Heart left ventricle (tissue), 13 donors: ENCODE results near the gene GABRD.

Source experiments
- POLR2A ChIP-seq, 2 donors: fragments of 450-650 bp; IDR thresholded peaks; one replicate each; pipeline ENCODE4 v1.6.1; 2017; ENCODE audit warnings: antibody characterized with exemption in 2 of 2, mild to moderate bottlenecking in 2 of 2, moderate library complexity in 2 of 2
- TF ChIP-seq, protein P1 (sequence below), 12 donors: fragments of 200-600 bp; sonication (generic) in 4 of 12; IDR thresholded peaks; one replicate each; pipeline versions ENCODE4 v1.5.0 to v1.8.0; 2018 to 2022; ENCODE audit warnings: antibody characterized with exemption in 12 of 12, mild to moderate bottlenecking in 5 of 12
- donor health status: ischemic (EF 13 %, LVEDD 7.1; RV severe dilation, severe dysfunction).
- donor health status: DM: no; HTN: yes; CAD: no.
- donor health status: DM: no; HTN: no; CAD: no.
- donor health status: ischemic (EF 25% LVEDD 6.9; RV normal size, moderate dysfunction).
- donor health status: ischemic (EF 25% LVEDD 5.7; RV mildly dilated, moderate dysfunction).
- donor health status: ischemic (EF 35%, LVEDD 5.7; RV mildly dilated, moderate dysfunction).
- donor health status: nonischemic (EF 11% LVEDD 7.7; RV severe dilation, severe dysfunction).
- donor health status: DM: yes; HTN: yes; CAD: no.
- donor health status: PGD.
- donor health status: ischemic (EF 29% LVEDD 5.4; RV normal size, mild dysfunction).
- donor health status: nonischemic (EF 23%, LVEDD 6.1; RV moderate dilation, normal function).

DNA sequence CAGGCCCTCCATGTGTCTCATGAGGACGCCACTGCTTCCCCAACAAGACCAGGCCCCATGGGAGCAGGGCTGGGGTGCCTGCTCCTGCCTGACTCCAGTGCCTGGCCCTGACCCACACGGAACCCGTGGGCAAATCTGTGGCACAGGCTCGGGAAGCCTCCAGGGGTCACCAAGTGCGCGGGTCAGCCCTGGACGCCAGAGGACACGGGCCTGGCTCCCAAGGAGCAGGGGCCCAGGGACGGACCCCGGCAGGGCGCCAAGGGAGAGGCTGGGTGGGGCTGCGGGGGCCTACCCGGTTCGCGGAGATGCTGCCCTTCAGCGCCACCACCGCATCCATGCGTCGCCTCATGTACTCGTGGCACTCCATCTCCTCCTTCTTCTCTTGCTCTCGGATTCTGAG, 47.5 kb upstream of the GABRD start:
- TF ChIP-seq POLR2A (IDR thresholded peaks at IDR 0.05): no peak
- TF ChIP-seq, protein P1, sequence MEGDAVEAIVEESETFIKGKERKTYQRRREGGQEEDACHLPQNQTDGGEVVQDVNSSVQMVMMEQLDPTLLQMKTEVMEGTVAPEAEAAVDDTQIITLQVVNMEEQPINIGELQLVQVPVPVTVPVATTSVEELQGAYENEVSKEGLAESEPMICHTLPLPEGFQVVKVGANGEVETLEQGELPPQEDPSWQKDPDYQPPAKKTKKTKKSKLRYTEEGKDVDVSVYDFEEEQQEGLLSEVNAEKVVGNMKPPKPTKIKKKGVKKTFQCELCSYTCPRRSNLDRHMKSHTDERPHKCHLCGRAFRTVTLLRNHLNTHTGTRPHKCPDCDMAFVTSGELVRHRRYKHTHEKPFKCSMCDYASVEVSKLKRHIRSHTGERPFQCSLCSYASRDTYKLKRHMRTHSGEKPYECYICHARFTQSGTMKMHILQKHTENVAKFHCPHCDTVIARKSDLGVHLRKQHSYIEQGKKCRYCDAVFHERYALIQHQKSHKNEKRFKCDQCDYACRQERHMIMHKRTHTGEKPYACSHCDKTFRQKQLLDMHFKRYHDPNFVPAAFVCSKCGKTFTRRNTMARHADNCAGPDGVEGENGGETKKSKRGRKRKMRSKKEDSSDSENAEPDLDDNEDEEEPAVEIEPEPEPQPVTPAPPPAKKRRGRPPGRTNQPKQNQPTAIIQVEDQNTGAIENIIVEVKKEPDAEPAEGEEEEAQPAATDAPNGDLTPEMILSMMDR (IDR thresholded peaks at IDR 0.05): no peak
